Activated CD8-positive, alpha-beta memory T cell treated with anti-CD3 and anti-CD28 coated beads, Interleukin-2, amount 50 U/mL, for 48 hours (primary cell): ENCODE measurements around the gene COMP.
A peak's percentile ranks its signal among the peaks of the same experiment; 100 is the strongest.

Experiments
- DNase-seq: peaks from one replicate; pipeline ENCODE4 v3.0.0-alpha.2; 2020

Gene COMP

GRCh38 chr19:18803550-18804138 is 12.5 kb upstream of the COMP start:
- DNase-seq = no peak

DNA sequence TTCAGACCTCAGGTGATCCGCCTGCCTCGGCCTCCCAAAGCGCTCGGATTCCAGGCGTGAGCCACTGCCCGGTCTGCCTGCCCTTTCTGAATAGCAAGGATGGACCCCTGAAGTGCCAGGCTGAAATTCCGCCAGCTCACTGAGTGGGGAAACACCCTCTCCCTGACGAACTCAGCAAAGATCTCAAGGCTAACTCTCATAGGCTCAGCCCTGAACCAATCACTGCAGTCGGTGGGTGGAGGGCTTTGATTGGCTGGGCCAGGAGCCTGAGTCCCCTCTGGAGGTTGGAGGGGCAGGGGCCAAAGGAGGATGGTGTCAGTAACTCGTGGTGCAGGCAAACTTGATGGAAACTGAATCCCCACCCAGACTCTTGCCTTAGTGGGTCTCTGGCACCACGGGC is 11.2 kb upstream of the COMP start:
- DNase-seq = no peak

GRCh38 chr19:18800636-18801035 is 9.5 kb upstream of the COMP start:
- no peak for DNase-seq

DNA sequence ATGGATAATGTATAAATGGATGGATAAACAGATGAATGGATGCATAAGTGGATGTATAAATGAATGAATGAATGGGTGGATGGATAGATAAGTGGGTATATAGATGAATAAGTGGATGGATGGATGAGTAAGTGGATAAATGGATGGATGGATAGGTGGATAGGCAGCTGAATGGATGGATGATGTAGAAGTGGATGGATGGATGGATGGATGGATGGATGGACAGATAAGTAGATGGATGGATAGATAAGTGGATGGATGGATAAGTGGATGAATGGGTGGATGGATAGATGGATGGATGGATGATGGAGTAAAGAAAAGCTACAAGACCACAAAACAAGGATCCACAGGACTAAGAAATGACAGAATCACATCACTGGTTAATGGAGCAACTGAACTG is 9.0 kb upstream of the COMP start:
- DNase-seq = no peak

DNA sequence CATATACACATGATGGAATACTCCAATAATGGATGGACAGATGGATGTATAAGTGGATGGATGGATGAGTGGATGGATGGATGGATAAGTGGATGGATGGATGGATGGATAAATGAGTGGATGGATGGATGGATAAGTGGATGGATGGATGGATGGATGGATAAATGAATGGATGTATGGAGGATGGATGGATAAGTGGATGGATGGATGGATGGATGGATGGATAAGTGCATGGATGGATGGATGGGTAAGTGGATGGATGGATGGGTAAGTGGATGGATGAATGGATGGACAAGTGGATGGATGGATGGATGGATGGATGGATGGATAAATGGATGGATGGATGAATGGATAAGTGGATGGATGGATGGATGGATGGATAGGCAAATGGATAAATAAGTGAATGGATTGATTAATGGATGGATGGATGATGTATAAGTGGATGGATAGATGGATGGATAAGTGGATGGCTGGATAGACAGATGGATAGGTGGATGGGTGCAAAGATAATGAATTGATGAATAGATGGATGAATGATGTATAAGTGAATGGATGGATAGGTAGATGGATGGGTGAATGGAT is 8.4 kb upstream of the COMP start:
- DNase-seq = no peak

- DNase-seq = no peak
Observed at GRCh38 chr19:18798384-18799352, 7.6 kb upstream of the COMP start.

DNA sequence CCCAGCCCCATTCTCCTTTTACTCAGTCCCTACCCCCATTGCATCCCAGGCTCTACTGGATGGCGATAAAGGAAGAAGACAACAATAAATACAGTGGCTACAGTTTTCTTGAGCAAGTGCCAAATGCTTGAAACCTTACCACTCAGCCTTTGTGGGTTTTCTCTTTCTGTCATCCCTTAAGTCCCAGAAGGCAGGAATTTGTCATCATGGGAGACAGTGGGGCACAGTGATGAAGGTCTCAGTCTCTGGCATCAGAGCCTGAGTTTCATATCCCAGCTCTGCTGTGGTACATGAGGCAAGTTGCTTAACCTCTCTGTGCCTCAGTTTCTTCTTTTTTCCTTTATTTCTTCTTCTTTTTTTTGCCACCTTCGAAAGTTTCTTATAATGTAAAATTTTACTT is 5.1 kb upstream of the COMP start:
- DNase-seq = no peak

DNA sequence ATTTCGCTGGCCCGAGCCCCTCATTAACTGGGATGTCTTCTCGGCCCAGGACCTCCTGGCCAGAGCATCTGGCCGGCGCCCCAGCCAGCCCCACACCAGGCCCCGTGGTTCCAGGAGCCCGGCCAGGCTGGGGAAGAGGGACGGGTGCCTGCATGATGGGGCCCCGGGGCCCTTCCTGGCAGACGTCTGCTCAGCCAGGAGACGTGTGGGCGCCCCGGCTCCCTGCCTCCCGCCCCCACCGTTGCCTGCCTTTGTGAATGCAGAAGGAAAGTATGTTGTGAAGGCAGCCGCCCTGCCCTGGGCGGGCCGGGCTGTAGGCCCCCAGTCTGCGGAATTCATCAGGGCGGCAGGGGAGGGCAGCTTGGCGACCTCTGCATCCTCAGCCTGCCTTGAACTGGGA is 4.4 kb upstream of the COMP start:
- no peak for DNase-seq

- no peak for DNase-seq
Observed at GRCh38 chr19:18794692-18795091, 3.6 kb upstream of the COMP start.

DNA sequence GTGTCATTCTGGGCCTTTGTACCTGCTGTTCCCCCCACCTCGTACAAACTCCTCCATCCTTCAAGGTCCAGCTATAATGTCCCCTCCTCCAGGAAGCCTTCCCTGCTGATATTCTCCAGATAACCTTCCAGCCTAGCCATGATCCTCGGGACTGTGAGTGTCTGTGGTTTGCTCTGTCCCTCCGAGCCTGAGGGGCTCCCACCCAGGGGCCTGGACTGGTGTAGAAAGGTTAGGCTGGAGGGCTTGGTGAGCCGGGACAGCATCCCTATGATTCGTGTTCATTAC is 2.9 kb upstream of the COMP start:
- DNase-seq = no peak

DNA sequence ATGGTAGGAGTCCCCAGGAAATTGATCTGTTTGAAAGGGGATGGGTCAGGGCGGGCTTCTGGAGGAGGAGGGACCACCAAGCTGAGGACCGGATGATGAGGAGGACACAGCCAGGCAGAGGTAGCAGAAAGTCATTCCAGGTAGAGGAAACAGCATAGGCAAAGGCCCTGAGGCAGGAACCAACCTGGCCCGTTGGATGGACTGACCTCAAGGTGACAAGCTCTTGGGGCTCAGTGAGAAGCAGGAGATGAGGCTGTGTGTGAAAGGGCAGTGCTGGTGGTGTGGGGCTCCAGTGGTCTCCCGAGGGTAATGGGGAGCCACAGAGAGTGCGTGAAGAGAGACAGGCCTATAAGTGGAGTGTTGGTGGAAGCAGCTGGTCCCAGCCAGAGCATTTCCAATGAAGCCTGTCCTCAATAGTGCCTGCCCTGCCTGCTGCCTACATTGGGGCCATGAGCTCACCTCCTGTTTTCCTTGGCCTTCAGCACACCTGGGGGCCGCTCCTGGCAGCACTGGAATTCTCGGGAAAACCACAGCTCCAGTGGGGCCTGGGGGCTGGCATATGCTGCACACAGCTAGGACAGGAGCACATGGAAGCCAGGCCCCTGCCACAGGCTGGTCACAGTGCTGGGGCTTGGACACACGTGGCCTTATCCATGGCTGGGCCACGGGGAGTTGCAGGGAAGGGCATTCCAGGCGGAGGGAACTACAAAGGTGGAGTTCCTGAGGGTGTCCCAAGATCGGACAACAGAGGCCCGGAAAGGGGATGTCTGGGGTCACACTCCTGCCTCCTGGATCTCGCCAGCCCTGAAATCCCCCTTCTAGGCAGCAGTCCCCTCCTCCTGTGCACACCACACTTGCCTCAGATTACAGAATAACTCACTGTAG is 2.3 kb upstream of the COMP start:
- DNase-seq = no peak

DNA sequence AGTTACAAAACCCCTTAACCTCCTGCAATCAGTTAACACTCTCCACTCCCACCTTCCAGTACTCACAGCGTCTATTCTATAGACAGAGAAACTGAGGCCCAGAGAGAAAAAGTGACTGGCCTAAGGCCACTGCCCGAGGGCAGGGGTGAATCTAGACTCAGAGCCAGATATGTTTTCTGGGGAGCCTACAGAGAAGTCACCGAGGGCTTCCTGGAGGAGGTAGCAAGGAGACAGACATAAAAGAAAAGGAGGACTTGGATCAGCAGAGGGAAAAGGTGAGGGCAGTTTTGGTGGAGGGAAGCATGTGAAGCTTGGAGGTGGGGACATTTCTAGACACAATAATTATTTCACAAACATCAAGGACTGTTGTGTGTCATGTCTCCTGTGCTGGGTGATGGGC is 1.6 kb upstream of the COMP start:
- no peak for DNase-seq

DNA sequence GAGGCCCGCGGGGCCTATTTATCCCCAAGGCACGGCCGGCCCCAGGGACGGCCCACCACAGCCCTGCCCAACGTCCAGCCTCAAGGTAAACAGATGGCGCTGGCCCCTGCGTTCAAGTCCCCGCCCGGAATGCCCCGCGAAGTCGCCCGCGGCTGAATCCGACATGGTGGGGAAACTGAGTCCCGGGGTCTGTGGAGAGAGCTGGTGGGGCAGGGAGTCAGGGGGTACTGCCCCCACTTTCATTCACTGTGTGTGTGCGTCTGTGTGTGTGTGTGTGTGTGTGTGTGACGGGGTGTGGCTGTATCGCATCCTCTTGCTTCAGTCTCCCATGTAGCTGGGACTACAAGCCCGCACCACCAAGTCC is 192 bp upstream of the COMP start:
- DNase-seq = no peak

DNA sequence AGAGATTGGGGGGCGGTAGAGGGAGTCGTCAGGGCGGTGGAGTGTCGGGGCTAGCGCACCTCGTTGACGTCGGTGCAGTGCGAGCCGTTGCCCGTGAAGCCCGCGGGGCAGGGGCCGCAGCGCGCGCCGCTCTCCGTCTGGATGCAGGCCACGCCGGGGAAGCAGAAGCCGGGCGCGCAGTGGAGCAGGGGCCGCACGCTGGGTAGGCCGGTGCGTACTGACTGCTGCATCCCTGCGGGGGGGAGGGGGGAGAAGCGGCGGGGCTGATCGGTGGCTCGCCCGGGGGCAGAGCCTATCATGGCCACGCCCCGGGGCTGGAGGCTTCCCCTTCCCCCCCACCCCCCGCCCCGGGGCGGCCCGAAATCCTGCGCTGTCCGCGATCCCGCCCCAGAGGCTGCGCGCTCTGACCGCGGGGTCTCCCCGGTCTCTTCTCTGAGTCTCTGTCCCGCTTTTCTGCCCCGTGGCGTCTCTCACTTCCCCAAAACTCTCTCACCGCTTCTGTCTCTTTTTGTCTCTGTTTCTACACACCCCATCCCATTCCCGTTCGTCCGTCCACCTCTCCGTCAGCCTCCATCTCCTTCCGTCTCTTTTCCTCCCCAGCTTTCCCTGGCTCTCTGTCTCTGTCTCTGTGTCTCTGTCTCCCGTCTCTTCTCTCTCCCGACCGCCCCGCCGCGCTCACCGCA is 1.1 kb downstream of the COMP start:
- DNase-seq = no peak

GRCh38 chr19:18789422-18789869 is 1.7 kb downstream of the COMP start:
- DNase-seq = no peak

DNA sequence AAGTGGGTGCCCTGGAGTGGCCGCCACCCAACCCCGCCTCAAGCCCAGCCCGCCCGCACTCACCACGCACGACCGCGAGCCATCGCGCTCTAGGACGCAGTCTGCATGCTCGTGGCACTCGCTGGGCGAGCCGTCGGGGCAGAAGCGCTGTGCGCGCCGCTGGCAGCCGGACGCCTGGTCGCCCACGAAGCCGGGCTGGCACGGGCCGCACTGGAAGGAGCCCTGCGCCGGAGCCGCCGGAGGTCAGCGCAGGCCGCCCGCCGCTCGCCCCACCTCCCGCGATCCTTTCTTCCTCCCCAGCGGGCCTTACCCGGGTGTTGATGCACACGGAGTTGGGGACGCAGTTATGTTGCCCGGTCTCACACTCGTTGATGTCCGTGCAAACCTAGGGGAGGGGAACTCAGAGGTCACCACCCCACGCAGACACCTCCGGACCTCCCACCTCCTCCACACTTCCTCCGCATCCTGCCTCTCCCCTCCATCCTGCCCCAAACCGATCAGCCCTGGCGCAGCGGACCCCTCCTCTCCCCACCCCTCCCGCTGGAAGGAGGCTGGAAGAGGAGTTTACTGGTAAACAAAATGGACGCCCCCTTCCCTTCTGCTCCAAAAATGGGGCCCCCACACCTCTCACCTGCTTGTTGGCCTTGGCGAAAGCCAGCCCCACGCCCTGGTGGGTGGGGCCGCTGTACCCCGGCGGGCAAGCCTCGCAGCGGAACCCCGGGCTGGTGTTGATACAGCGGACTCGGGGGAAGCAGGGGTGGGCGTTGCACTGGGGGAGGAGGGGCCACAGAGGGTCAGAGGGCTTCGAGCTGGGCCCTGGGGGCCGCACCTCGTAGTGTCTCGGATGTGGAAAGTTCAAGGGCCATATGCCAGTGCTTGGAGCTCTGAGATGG is 2.3 kb downstream of the COMP start:
- no peak for DNase-seq

- DNase-seq = peak; percentile 92
Observed at GRCh38 chr19:18785179-18786124, 5.7 kb downstream of the COMP start.

DNA sequence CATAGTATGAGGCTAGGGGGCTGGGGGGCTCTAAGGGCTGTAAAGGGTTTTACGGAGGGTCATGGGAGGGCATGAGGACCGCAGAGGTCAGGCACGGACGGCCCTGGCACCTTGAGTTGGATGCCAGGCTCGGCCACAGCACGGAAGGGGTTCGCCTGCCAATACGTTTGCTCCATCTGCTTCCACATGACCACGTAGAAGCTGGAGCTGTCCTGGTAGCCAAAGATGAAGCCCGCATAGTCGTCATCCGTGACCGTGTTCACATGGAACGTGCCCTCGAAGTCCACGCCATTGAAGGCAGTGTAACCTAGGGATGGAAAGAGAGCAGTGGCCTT is 6.4 kb downstream of the COMP start:
- no peak for DNase-seq

DNA sequence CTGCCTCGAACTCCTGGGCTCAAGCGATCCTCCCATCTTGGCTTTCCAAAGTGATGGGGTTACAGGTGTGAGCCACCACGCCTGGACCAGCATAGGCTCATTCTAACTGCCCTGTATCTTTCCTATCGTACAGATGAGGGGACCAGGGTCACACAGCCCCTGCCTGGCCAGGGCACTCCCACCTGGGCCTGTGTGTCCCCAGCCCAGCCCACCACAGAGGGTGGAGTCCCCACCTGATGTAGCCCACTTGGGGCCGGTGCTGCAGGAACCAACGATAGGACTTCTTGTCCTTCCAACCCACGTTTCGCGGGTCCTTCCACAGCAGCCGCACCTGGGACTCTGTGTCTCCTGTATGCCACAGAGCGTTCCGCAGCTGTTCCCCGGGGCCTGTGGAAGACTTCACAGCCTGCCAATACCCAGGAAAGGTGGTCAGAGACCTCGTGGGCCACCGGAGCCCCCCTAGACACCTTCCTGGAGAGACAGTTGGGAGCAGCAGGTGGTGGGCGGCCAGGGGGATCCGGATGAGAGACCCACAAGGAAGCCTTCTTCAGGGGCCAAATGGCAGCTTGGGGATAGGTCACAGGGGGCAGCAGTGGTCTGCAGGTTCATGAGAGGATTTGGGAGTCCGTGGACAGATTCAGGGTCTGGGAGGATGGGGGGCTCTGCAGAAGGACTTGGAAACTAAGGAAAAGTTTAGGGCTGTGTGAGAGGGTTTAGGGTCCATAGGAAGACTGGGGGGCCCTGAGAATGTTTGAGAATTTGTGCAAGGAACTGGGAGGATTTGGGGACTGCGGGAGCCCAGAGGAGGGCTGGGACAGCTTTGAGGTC is 6.9 kb downstream of the COMP start:
- DNase-seq = no peak
